Fibroblast of skin of right biceps (primary cell): Measurements from ENCODE around the gene RAMAC.
A peak's percentile ranks its signal among the peaks of the same experiment; 100 is the strongest.
"Not testable (repeated sequence)": the region's sequence is repeated elsewhere in the genome, so short reads cannot be mapped to it uniquely, and the experiment has no call there.

Experiments used
- DNase-seq: peaks from one replicate; pipeline ENCODE4 v3.0.0-alpha.2; 2013

The RAMAC gene

GRCh38 chr15:83015361-83015760 lies 29.4 kb downstream of the RAMAC start:
- no peak for DNase-seq

DNA sequence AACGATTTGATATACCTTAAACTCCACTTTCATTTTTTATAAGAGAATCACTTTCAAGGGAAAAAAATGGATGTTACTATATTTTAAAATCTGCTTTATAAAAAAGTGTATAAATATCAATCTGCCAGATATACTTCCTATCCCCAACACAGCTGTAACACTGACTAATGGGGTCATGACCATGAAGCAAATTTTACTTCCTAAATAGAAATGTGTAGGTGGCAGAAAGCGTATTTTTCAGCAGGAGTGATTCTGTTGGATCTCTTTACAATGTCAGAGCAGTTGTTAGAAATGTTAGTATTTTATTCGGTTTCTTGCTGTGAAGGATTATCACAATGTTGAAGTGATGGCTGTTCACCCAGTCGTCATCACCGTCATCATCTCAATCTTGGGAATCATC lies 30.9 kb downstream of the RAMAC start:
- no peak for DNase-seq

DNA sequence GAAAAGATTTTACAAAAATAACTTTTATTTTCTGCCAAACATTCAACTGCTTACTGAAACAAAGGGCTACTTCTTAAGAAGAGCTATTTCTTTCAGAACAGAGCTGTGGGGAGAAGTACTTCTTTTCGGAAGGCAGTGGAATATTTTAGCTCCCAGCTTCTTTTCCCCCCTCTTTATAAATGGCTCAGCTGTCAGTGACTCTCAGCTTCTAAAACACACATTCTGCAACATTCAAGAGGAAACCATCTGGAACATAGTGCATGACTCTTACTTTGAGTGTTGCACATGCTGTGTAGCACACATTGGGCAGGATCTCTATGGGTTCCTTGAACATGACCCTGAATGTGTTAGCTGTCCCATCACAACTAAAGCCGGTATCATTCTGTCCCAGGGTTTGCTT lies 32.4 kb downstream of the RAMAC start:
- no peak for DNase-seq

GRCh38 chr15:83030021-83030420 lies 44.0 kb downstream of the RAMAC start:
- peak; percentile 52 for DNase-seq

GRCh38 chr15:83031234-83031633 lies 45.2 kb downstream of the RAMAC start:
- DNase-seq, result not testable (repeated sequence)

GRCh38 chr15:83036253-83036652 lies 50.2 kb downstream of the RAMAC start:
- no peak for DNase-seq

DNA sequence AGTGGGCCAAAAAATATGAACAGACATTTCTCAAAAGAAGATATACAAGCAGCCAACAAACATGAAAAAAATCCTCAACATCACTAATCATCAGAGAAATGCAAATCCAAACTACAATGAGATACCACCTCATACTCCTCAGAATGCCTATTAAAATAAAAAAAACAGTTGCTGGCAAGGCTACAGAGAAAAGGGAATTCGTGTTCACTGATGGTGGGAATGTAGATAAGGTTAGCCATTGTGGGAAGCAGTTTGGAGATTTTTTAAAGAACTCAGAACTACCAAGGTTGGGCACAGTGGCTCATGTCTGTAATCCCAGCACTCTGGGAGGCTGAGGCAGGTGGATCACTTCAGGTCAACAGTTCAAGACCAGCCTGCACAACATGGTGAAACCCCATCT lies 53.2 kb downstream of the RAMAC start:
- no peak for DNase-seq
